Endothelial cell of umbilical vein (primary cell): Measurements from ENCODE around the gene RHOV. TPM values are rescaled to one million over a fixed set of nuclear protein-coding genes. Genes with fewer than 3 reads are reported as not detected.

Source experiments
- BruUV-seq: library from RNA; stranded (reverse); fragments of 400-500 nt; replicated peaks from 2 replicates; lab custom pipeline; 2021; lab: Mats Ljungman, UMichigan
- CTCF ChIA-PET: fragments of 300-600, 350-600 bp; sonication (Branson Sonifier 250); formaldehyde crosslinking; loops from one replicate; lab custom pipeline; 2021; ENCODE audit warnings: antibody characterized with exemption, inconsistent platforms; lab: Charles Lee
- POLR2A ChIA-PET: fragments of 300-600, 350-600 bp; sonication (Branson Sonifier 250); formaldehyde crosslinking; loops from one replicate; lab custom pipeline; 2021; ENCODE audit warnings: antibody characterized with exemption, inconsistent platforms; lab: Charles Lee
- DNase-seq: peaks from one replicate; pipeline ENCODE4 v3.0.0-alpha.2; 2011; ENCODE audit warnings: low read depth, low spot score
- FAIRE-seq: peaks from 2 replicates; lab custom pipeline; 2011; peaks lifted over from hg19 to GRCh38; lab: Jason Lieb, UNC
- H2AFZ ChIP-seq: 2 replicates; pipeline ENCODE4 v1.6.0; 2012; ENCODE audit warnings: low read depth, low read length, control low read depth, inconsistent platforms
- H3K27ac ChIP-seq: 2 replicates; pipeline ENCODE4 v1.5.1; 2011; ENCODE audit warnings: low read depth, mild to moderate bottlenecking, control low read depth, low read length, moderate library complexity; ENCODE audit not compliant: insufficient read depth
- H3K27me3 ChIP-seq, 2 experiments: 2 replicates each; pipeline versions ENCODE4 v1.6.0 to v1.6.1; 2011; ENCODE audit warnings: low read length in 2 of 2, mixed read lengths in 1 of 2; ENCODE audit not compliant: control insufficient read depth in 2 of 2, insufficient read depth in 2 of 2
- H3K36me3 ChIP-seq, 2 experiments: 2 replicates in 1 of 2; 3 replicates in 1 of 2; pipeline ENCODE4 v1.5.1; 2011; ENCODE audit warnings: low read length in 2 of 2, mild to moderate bottlenecking in 1 of 2, moderate library complexity in 1 of 2; ENCODE audit not compliant: control insufficient read depth in 2 of 2, insufficient read depth in 2 of 2; ENCODE audit errors: extremely low read depth in 1 of 2
- H3K4me1 ChIP-seq: 3 replicates; pipeline ENCODE4 v1.5.1; 2011; ENCODE audit warnings: mild to moderate bottlenecking, low read length; ENCODE audit not compliant: control insufficient read depth, insufficient read depth; ENCODE audit errors: extremely low read depth
- H3K4me2 ChIP-seq: 2 replicates; pipeline ENCODE4 v1.6.1; 2011; ENCODE audit warnings: low read length, control low read depth, mixed read lengths; ENCODE audit not compliant: insufficient read depth
- H3K4me3 ChIP-seq, 3 experiments: fragments of 200-600 bp in 1 of 3; sonication (generic), shearing (Covaris generic) in 1 of 3; replicated peaks in 1 of 3; 2 replicates each; pipeline ENCODE4 v1.5.1; 2011 to 2016; ENCODE audit warnings: control low read depth in 3 of 3, low read length in 3 of 3, mild to moderate bottlenecking in 2 of 3, inconsistent platforms in 1 of 3, low read depth in 1 of 3, moderate library complexity in 1 of 3; ENCODE audit not compliant: insufficient read depth in 1 of 3
- H3K79me2 ChIP-seq: 2 replicates; pipeline ENCODE4 v1.6.0; 2012; ENCODE audit warnings: low read length, inconsistent platforms; ENCODE audit not compliant: control insufficient read depth, insufficient read depth
- H3K9ac ChIP-seq: replicated peaks from 2 replicates; pipeline ENCODE3; 2011; ENCODE audit warnings: low read length, control low read depth; ENCODE audit not compliant: insufficient read depth; ENCODE audit errors: extremely low read depth
- H3K9me1 ChIP-seq: replicated peaks from 3 replicates; pipeline ENCODE4 v1.6.0; 2011; ENCODE audit warnings: mild to moderate bottlenecking, low read length; ENCODE audit not compliant: control insufficient read depth, insufficient read depth; ENCODE audit errors: extremely low read depth
- H3K9me3 ChIP-seq: replicated peaks from 2 replicates; pipeline ENCODE4 v1.5.1; 2012; ENCODE audit warnings: low read length, inconsistent platforms; ENCODE audit not compliant: control insufficient read depth, insufficient read depth
- H4K20me1 ChIP-seq: replicated peaks from 2 replicates; pipeline ENCODE3; 2011; ENCODE audit warnings: mild to moderate bottlenecking, low read length; ENCODE audit not compliant: control insufficient read depth, insufficient read depth; ENCODE audit errors: extremely low read depth
- CTCF ChIP-seq, 2 donors: IDR thresholded peaks; 1 replicate in 1 of 2; 2 replicates in 1 of 2; pipeline ENCODE4 v1.5.1; 2011; ENCODE audit warnings: low read length in 2 of 2, mild to moderate bottlenecking in 2 of 2, moderate library complexity in 2 of 2, control low read depth in 1 of 2, inconsistent platforms in 1 of 2, low read depth in 1 of 2; ENCODE audit not compliant: insufficient read depth in 1 of 2; ENCODE audit errors: extremely low read depth in 1 of 2
- EZH2 ChIP-seq: IDR thresholded peaks from 2 replicates; pipeline ENCODE4 v1.6.1; 2012; ENCODE audit warnings: borderline replicate concordance, low read depth, mild to moderate bottlenecking, moderate library complexity, low read length, inconsistent platforms; ENCODE audit not compliant: severe bottlenecking
- FOS ChIP-seq: IDR thresholded peaks from 2 replicates; pipeline ENCODE4 v1.6.1; 2011; ENCODE audit warnings: mild to moderate bottlenecking, low read length, moderate library complexity, borderline replicate concordance; ENCODE audit not compliant: insufficient read depth
- GATA2 ChIP-seq: IDR thresholded peaks from 2 replicates; pipeline ENCODE4 v1.7.0; 2011; ENCODE audit warnings: low read depth, mild to moderate bottlenecking, moderate library complexity, mixed read lengths, low read length; ENCODE audit not compliant: insufficient read length, insufficient read depth
- JUN ChIP-seq: IDR thresholded peaks from 2 replicates; pipeline ENCODE4 v1.6.1; 2011; ENCODE audit warnings: borderline replicate concordance, low read depth; ENCODE audit not compliant: insufficient read length, insufficient read depth
- MAX ChIP-seq: IDR thresholded peaks from 2 replicates; pipeline ENCODE4 v1.6.1; 2011; ENCODE audit not compliant: insufficient read depth, insufficient read length
- MYC ChIP-seq: IDR thresholded peaks from one replicate; pipeline ENCODE4 v1.6.1; 2011; ENCODE audit warnings: mild to moderate bottlenecking, low read depth, low read length
- POLR2A ChIP-seq: IDR thresholded peaks from 2 replicates; pipeline ENCODE4 v1.6.1; 2012; ENCODE audit warnings: low read depth, mild to moderate bottlenecking, control low read depth, low read length
- POLR2AphosphoS5 ChIP-seq: IDR thresholded peaks from 2 replicates; pipeline ENCODE4 v1.6.1; 2012; ENCODE audit warnings: low read depth, mild to moderate bottlenecking, control low read depth, low read length, moderate library complexity; ENCODE audit not compliant: insufficient read depth
- dilution Hi-C: fragments of 300-500 bp; cut with MboI; formaldehyde crosslinking; loops from one replicate; pipeline ENCODE4 v1.15.0; 2019; ENCODE audit warnings: low sequenced_read_pairs; ENCODE audit not compliant: extremely low pct_ligation_motif_present
- intact Hi-C: fragments of 100-400 bp; cut with micrococcal nuclease; formaldehyde crosslinking; loops from one replicate; pipeline ENCODE4 v1.10.0; 2022
- polyA plus RNA-seq, 4 experiments: library from polyadenylated mRNA; depleted of rRNA in 3 of 4; stranded (reverse) in 3 of 4; unstranded in 1 of 4; fragments of >200 nt; gene quantifications; 2 replicates each; pipeline versions ENCODE4 v1.2.1 to v1.2.3, GENCODE V29; 2011 to 2012; ENCODE audit warnings: missing spikeins in 1 of 4
- total RNA-seq: library from RNA; stranded (reverse); gene quantifications from 2 replicates; pipeline ENCODE4 v1.2.3, GENCODE V29; 2021

Gene RHOV
- total and polyA plus RNA-seq, 2 donors (not counting 3 experiments of a cell fraction or from before 2014, with no cell fraction given), result 0.15 to 0.20 TPM

GRCh38 chr15:40917585-40917984 lies 43.6 kb upstream of the RHOV start:
- BruUV-seq, result no TSS peak
- CTCF ChIA-PET, result interaction anchor here (0.6 to 6.5 kb wide), 10 partner anchors 9 to 366 kb away, joined by 3 to 100 read pairs (median 6); partner anchors contain the start of gene DLL4

More at GRCh38 chr15:40917585-40917984, 43.6 kb upstream of the RHOV start:
- Histone ChIP-seq H3K9me3 (no peaks in the 10 kb centered on the region), H3K27ac (peak overlapping the region; percentile 95), H4K20me1 (no peaks in the 10 kb centered on the region), H3K4me2 (no peak overlapping the region), H3K79me2 (no peaks in the 10 kb centered on the region), H2AFZ (peak overlapping the region; percentile 74), H3K36me3 (no peaks in the 10 kb centered on the region), H3K9ac (no peak overlapping the region), H3K9me1 (no peaks in the 10 kb centered on the region), H3K4me1 (peaks cover 46% of the 10 kb centered on the region), H3K4me3 (no peak overlapping the region), H3K27me3 (no peaks in the 10 kb centered on the region)
- no peak for TF ChIP-seq JUN
- TF ChIP-seq CTCF (IDR thresholded peaks at IDR 0.05; ENCODE audit: extremely low read depth in 1 of 2, insufficient read depth in 1 of 2, low read depth in 1 of 2, low read length in 2 of 2), result no peak
- no peak for TF ChIP-seq POLR2A
- no peak for TF ChIP-seq MYC
- no peak for TF ChIP-seq EZH2
- no peak for TF ChIP-seq MAX
- no peak for TF ChIP-seq POLR2AphosphoS5
- no peak for TF ChIP-seq FOS
- no peak for TF ChIP-seq GATA2
- FAIRE-seq, result peak; percentile 18
- DNase-seq, result no peak
- dilution Hi-C loops, result no loop called here
- intact Hi-C loops, result no loop called here
- POLR2A ChIA-PET, result interaction anchor here (1.8 to 3.1 kb wide), 2 partner anchors 11 to 13 kb away, joined by 4 to 14 read pairs; partner anchors contain the start of gene DLL4
